Measurements from ENCODE around the gene DMD. TPM values are rescaled to one million over a fixed set of nuclear protein-coding genes. Genes with fewer than 3 reads are reported as not detected.

DMD gene
- total RNA-seq, 1 experiment from 2014 or later = 3.1 TPM

DNA sequence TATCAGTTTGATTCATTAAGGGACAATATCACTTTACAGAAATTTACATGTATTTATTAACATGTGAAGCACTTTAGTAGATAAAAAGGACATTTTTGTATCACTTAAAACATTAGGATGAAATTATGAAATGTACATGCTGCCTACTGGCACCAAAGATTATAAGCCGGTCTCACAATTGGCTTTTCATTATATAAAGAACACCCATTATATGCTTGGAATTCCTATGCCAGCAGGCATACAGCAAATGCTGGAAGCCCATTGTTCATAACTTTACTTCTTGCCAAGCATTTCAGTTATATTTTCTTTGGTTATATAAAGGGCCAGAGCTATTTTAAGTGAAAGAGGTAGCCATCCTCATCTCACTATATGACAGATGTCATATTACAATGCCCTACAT lies 145.9 kb downstream of the DMD start:
- in situ Hi-C loops (cut with HindIII; ENCODE audit: low sequenced_read_pairs) = no loop called here
- no peak for DNase-seq (ENCODE audit: low spot score)

DNA sequence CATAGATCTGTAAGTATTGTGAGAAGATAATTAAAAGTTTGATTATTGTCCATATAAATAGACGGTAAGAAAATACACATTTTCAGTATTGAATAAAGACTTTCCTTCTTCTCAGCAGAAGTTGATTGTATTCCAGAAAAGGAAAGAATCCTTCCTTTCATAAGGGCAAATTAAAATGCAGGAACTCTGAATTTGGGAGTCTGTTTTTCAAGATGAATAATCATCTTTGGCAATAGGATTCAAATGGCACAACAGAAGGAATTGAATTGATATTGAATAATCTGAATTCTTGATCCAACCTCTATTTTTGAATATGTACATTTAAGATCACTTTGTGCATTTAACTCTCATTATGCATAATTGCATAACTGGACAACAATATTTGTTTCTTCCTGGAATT lies 149.3 kb downstream of the DMD start:
- no peak for DNase-seq (ENCODE audit: low spot score)
- in situ Hi-C loops (cut with HindIII; ENCODE audit: low sequenced_read_pairs) = no loop called here

DNA sequence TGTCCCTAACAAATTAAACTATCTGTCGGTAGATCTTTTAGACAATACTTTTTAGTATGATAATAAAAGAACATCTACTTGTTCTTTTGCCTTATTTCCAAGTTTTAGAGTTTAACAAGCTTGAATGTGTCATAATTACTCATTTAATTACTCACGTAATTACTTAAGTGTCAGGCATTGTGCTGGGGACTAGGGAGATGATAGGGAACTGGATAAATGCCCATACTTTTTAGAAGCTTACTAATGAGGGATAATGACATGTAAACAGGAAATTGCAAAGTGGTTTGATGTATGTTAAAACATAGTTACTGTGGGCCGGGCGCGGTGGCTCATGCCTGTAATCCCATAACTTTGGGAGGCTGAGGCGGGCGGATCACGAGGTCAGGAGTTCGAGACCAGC lies 158.3 kb downstream of the DMD start:
- DNase-seq (ENCODE audit: low spot score) = no peak
- in situ Hi-C loops (cut with HindIII; ENCODE audit: low sequenced_read_pairs) = no loop called here

DNA sequence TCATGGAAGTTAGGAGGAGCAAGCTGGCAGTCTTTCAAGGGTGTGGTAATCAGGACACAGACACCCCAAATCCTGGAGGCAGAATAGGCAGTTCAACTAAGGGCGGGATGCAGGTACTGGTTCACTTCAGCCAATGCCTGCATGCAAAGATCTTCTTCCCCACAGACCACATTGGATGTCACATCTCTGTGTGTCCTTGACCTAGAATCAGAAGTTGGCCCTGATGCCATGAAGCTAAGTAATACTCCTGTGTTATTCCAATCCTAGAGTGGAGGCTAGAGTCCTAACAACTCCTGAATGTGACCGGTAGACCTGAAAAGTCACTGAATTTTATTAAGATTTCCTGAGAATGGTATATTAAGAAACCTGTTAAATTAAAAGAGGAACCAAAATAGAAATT lies 165.5 kb downstream of the DMD start:
- in situ Hi-C loops (cut with HindIII; ENCODE audit: low sequenced_read_pairs) = no loop called here
- no peak for DNase-seq (ENCODE audit: low spot score)

- no peak for DNase-seq (ENCODE audit: low spot score)
- in situ Hi-C loops (cut with HindIII; ENCODE audit: low sequenced_read_pairs) = no loop called here
Observed at GRCh38 chrX:33045245-33045644, 166.1 kb downstream of the DMD start.

GRCh38 chrX:33041141-33041540 lies 170.2 kb downstream of the DMD start:
- no peak for DNase-seq (ENCODE audit: low spot score)
- in situ Hi-C loops (cut with HindIII; ENCODE audit: low sequenced_read_pairs) = no loop called here

- in situ Hi-C loops (cut with HindIII; ENCODE audit: low sequenced_read_pairs) = no loop called here
- DNase-seq (ENCODE audit: low spot score) = no peak
Observed at GRCh38 chrX:33032700-33033099, 178.6 kb downstream of the DMD start.

DNA sequence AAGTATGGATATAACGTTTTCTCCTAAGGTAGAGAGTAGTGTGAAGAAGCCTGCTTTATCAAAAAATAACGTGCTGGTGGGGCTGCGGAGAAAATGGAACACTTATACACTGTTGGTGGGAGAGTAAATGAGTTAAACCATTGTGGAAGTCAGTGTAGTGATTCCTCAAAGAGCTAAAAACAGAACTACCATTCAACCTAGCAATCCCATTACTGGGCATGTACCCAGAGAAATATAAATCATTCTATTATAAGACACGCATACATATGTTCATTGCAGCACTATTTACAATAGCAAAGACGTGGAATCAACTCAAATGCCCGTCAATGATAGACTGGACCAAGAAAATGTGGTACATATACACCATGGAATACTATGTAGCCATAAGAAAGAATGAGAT lies 196.4 kb downstream of the DMD start:
- in situ Hi-C loops (cut with HindIII; ENCODE audit: low sequenced_read_pairs) = no loop called here
- no peak for DNase-seq (ENCODE audit: low spot score)

DNA sequence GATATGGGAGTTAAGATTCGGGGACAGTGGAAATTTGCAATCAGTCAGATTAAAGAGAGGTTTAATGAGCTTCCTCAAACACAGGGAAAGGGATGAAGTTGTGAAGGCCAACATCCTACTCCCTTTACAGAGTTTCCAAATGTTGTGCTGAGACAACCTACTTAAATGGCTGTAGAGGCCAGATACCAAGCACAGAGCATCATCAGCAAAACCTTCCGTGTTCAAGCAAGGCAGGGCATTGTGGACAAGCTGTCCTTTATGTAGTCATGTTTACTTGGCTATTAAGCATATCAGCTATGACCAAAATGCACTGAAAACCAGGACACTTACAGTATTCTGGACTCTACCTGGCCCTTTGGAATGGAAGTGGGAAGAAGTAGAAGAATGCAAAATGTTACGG lies 197.3 kb downstream of the DMD start:
- no peak for DNase-seq (ENCODE audit: low spot score)
- in situ Hi-C loops (cut with HindIII; ENCODE audit: low sequenced_read_pairs) = no loop called here

GRCh38 chrX:33001107-33001506 lies 210.2 kb downstream of the DMD start:
- in situ Hi-C loops (cut with HindIII; ENCODE audit: low sequenced_read_pairs) = no loop called here
- DNase-seq (ENCODE audit: low spot score) = no peak

DNA sequence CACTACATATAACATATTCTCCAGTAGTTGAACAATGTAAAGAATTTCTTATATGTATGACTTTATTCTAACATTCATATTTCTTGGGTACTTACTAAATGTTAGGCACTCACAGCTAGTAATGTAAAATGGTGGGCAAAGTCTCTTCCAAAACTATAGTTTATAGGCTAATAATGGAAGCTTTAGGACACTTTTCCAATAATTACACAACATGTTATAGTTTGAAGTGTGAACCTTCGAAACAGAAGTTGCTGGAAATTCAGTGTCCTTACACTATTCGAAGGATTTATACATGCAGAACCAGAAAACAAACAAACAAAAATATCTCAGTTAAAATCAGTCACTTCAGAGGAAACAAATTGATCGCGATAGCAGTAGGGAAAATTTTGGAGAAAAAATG lies 212.6 kb downstream of the DMD start:
- in situ Hi-C loops (cut with HindIII; ENCODE audit: low sequenced_read_pairs) = no loop called here
- DNase-seq (ENCODE audit: low spot score) = no peak

GRCh38 chrX:32995427-32995826 lies 215.9 kb downstream of the DMD start:
- no peak for DNase-seq (ENCODE audit: low spot score)
- in situ Hi-C loops (cut with HindIII; ENCODE audit: low sequenced_read_pairs) = no loop called here

GRCh38 chrX:32987142-32987541 lies 224.2 kb downstream of the DMD start:
- no peak for DNase-seq (ENCODE audit: low spot score)
- in situ Hi-C loops (cut with HindIII; ENCODE audit: low sequenced_read_pairs) = no loop called here

GRCh38 chrX:32985544-32985943 lies 225.8 kb downstream of the DMD start:
- no peak for DNase-seq (ENCODE audit: low spot score)
- in situ Hi-C loops (cut with HindIII; ENCODE audit: low sequenced_read_pairs) = no loop called here

DNA sequence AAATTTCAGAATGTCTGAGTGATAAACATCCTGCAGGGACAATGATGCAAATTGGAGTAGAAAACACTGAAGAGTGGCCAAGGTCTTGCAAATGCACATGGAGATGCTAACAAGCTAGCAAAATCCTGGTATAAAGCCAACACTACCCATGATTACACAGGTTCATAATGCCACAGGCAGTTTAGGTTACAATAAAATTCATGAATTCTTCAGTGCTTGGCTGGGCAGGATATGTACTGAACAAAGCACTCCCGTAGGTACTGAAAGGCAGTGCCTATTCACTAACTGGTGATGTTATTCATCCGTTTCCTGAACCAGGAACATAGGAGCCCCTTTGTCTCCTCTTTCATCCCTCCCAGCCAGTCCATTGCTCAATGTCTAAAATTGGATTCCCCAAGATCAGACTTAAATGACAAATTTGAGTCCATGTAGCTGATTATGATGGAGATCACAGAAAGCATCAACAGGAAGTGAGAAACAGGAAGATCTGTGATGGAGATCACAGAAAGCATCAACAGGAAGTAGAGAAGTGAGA lies 244.5 kb downstream of the DMD start:
- DNase-seq (ENCODE audit: low spot score) = no peak
- in situ Hi-C loops (cut with HindIII; ENCODE audit: low sequenced_read_pairs) = no loop called here

DNA sequence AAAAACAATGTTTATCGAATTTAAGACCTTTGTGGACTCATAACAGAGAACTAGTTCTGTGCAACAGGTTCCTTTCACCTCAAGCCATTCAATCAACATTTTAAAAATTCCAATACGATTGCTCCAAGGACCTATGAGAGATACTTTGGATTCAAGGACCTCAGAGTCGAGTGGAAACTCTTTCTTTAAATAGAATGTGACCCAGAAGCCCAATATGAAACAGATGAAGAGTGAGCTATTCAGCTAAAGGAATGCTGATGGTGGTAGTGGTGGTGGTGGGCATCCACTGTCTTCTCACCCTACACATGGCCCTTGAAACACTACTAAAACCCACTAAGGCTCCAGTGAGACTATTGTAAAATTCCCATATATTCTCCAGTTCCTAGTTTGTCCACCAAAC lies 257.2 kb downstream of the DMD start:
- DNase-seq (ENCODE audit: low spot score) = no peak
- in situ Hi-C loops (cut with HindIII; ENCODE audit: low sequenced_read_pairs) = no loop called here

DNA sequence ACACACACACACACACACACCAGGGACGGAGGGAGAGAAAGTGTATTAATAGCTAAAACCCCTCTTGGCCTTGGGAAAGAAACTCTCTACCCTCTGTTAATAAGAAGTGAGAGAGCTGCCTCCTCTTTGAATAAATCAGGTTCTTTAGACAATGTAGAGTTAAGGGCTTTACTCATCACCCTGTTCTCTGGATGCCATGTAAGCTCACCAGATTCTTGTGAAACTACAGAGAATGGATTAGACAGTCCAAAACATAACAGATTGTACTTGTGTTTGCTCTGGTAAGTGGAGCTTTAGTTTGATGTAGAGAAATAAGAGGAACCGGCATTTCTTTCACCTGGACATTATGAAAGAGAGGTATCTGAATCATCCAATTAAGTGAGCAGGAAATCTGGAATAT lies 263.2 kb downstream of the DMD start:
- in situ Hi-C loops (cut with HindIII; ENCODE audit: low sequenced_read_pairs) = no loop called here
- no peak for DNase-seq (ENCODE audit: low spot score)

- in situ Hi-C loops (cut with HindIII; ENCODE audit: low sequenced_read_pairs) = no loop called here
- DNase-seq (ENCODE audit: low spot score) = no peak
Observed at GRCh38 chrX:32937043-32937442, 274.3 kb downstream of the DMD start.

DNA sequence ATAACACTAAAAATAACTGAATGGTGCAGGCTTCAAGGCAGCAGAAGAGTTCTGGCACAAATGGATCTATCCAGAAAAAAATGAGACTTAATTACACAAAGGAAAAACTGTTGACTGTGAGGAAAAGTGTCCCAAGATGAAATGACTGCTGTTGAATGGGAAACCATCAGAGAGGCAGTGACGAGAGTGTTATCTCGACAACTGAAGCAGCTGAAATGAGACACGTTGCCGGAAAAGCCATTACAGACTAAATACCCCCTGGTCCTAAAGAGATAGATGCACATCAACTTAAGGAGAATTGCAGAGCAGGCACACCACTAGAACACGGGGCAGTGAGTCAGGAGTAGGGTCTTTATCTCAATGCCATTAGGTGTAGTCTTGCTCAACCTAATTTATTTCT lies 277.8 kb downstream of the DMD start:
- in situ Hi-C loops (cut with HindIII; ENCODE audit: low sequenced_read_pairs) = no loop called here
- DNase-seq (ENCODE audit: low spot score) = no peak

DNA sequence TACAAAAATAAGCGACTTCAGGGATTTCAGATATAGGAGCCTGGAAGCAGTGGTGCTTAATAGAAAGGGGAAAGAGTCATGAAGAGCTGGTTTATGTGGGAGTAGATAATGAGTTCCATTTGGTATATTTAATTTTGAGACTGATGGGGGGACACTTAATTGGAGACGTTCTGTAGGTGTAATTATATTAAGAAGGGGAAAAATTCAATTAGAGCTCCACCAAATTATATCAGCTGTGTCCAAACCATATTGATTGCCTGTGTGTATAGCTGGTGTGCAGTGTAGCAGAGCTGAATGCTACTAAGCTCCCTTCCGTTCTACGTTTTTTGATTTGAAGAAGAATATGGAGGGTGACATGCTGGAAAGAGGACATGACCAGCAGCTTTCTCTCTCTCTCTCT lies 282.3 kb downstream of the DMD start:
- in situ Hi-C loops (cut with HindIII; ENCODE audit: low sequenced_read_pairs) = no loop called here

DNA sequence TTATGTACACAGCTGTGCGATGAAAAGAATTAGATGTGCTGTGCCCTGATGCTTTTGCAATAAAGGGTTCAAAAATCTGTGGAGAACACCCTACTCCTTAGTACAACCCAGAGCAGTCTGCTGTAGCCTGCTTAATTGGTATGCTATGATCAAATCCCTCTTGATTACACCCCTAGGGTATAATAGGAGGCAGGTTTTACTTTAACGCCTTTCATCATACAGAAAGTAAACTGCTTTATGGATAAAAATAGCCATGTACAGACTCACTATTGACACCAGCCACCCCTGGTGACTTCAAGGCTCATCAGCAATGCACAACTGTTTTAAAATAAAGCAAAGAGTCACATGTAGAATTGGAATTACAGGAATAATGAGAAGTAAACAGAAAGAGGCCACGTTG lies 315.3 kb downstream of the DMD start:
- in situ Hi-C loops (cut with HindIII; ENCODE audit: low sequenced_read_pairs) = no loop called here
- no peak for DNase-seq (ENCODE audit: low spot score)

More for the DNA sequence above, 282.3 kb downstream of the DMD start:
- no peak for DNase-seq (ENCODE audit: low spot score)

GRCh38 chrX:32894679-32895078 lies 316.7 kb downstream of the DMD start:
- DNase-seq (ENCODE audit: low spot score) = no peak
- in situ Hi-C loops (cut with HindIII; ENCODE audit: low sequenced_read_pairs) = no loop called here

Measured in G401 (cell line).